ENCODE measurements around the gene TMLHE. TPM values are rescaled to one million over a fixed set of nuclear protein-coding genes. Genes with fewer than 3 reads are reported as not detected.

TMLHE gene, protein sequence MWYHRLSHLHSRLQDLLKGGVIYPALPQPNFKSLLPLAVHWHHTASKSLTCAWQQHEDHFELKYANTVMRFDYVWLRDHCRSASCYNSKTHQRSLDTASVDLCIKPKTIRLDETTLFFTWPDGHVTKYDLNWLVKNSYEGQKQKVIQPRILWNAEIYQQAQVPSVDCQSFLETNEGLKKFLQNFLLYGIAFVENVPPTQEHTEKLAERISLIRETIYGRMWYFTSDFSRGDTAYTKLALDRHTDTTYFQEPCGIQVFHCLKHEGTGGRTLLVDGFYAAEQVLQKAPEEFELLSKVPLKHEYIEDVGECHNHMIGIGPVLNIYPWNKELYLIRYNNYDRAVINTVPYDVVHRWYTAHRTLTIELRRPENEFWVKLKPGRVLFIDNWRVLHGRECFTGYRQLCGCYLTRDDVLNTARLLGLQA
- 12.2 TPM for total RNA-seq (2021; ENCODE audit: unreplicated experiment)
- polyA plus RNA-seq (2012): 8.9 and 9.6 TPM in 2 replicates
- Bru-seq, nascent RNA: percentile 62 among the genes with signal in this experiment
- BruChase-seq, experiment 1, labeled RNA remaining after a 6-hour chase: percentile 51 among the genes with signal in this experiment
- BruChase-seq, experiment 2, labeled RNA remaining after a 2-hour chase: percentile 62 among the genes with signal in this experiment
- long read RNA-seq, transcript TMLHE-201 (8 exons, 2,832 nt): major isoform, 11 of 27 reads
- long read RNA-seq, partial matches to known transcripts: 7 of 27 reads
- long read RNA-seq, other reads (novel, unspliced or antisense): 6 of 27 reads

DNA sequence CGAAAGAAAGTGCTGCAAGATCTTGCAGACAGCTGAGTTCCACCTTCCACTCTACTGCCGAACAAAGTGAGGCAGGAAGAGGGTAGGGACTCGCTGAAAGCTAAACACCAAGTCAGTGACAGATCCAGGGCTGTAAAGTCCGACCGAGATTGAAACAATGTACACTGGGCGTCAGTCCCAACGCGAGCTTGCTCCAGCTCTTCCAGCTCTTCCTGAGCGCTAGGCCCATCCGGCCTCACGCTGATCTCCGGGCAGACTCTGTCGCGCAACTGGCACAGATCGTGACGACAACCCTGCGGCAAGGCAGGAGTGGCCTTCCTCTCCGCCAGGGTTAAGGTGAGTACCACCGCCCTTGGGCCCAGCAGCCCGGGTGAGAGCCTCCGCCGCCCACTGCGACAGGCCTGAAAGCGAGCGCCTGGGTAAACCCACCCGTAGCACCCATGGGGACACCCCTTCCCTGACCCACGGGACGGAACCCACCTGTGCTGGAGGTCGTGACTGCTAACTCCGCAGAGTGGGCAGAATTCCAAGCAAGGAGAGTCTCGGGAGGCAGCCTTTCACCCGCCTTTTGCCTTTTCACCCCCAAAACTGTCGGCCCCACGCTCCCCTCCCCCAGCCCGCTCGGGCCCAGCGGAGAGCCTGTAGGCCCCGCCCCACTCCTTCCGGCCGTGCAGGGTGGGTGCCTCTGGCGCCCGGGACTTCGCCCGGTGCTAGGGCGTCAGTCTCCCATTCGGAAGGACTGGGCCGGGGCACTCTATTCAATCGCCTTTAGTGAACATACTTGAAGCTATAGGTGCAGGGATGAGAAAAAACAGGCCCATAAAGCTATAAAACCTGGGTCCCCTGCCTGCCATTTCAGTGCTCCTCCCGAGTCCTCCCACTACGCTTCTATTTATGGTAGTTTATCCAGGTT, at the start of gene TMLHE, which contains the start of gene SPRY3:
TMLHE (minus strand) TSS at position 641 of the 913 bp plus-strand sequence. CDS start 67,676 bp downstream, outside the sequence.
SPRY3 (plus strand) TSS at position 275 of the 913 bp plus-strand sequence.
- Histone ChIP-seq H2AFZ (ENCODE audit: low read depth, low read length, poor library complexity, severe bottlenecking) (peak within 1 kb of the TSS; percentile 67), H3K4me2 (ENCODE audit: low read length) (peak within 1 kb of the TSS; percentile 78), H3K4me3 (replicated peaks in 1 of 2; ENCODE audit: low read depth in 1 of 2, low read length in 2 of 2) (peak within 1 kb of the TSS; percentile 76 to 78), H3K9me3 (ENCODE audit: control insufficient read depth in 1 of 2, insufficient read depth in 1 of 2, low read depth in 1 of 2, low read length in 2 of 2) (no peaks in the 10 kb centered on the region), H3K79me2 (ENCODE audit: insufficient read depth, low read length) (peaks cover 22% of the 10 kb centered on the region), H3K9me2 (ENCODE audit: insufficient read depth) (no peaks in the 10 kb centered on the region), H3K36me3 (ENCODE audit: control insufficient read depth in 1 of 2, insufficient read depth in 2 of 2, low read length in 2 of 2) (no peaks in the 10 kb centered on the region), H3K27me3 (ENCODE audit: insufficient read depth, low read length) (no peaks in the 10 kb centered on the region), H3K27ac (ENCODE audit: low read depth, low read length) (peak within 1 kb of the TSS; percentile 80), H4K20me1 (ENCODE audit: insufficient read depth) (no peaks in the 10 kb centered on the region), H3K4me1 (ENCODE audit: control insufficient read depth in 1 of 2, insufficient read depth in 2 of 2, low read length in 2 of 2) (peaks cover 3 to 11% of the 10 kb centered on the region in 2 experiments; a peak in 1 of 4 replicates), H3K9ac (ENCODE audit: low read length) (peak within 1 kb of the TSS; percentile 79)
- DNase-seq (ENCODE audit: low read depth, low spot score): peak; percentile 19
- BruUV-seq (replicated peaks): TSS peak; percentile 59
- POLR2A ChIA-PET: interaction anchor here (0.5 kb wide), 1 partner anchor 20 kb away, joined by 3 read pairs; no protein-coding TSS in a partner anchor
- RAD21 ChIA-PET (ENCODE audit: low non-redundant PET in 1 of 2, low total read pairs in 2 of 2, uncharacterized antibody in 2 of 2, unreplicated experiment in 2 of 2): interaction anchor here in 1 of 2 experiments (0.7 kb wide), 1 partner anchor 178 kb away, joined by 4 read pairs; no protein-coding TSS in a partner anchor
- peak; percentile 98 for ATAC-seq
- CTCF ChIA-PET: no interaction called here
- TF ChIP-seq EZH2 (IDR thresholded peaks at IDR 0.05) (no peak), POLR2A (IDR thresholded peaks at IDR 0.05; ENCODE audit: borderline replicate concordance, extremely low read depth, insufficient read depth, insufficient read length) (peak; percentile 41), ZFX (IDR thresholded peaks at IDR 0.05) (peak; percentile 95), RAD21 (IDR thresholded peaks at IDR 0.05; ENCODE audit: low read depth) (no peak), FOSL1 (IDR thresholded peaks at IDR 0.05; ENCODE audit: low read depth) (no peak), YY1 (IDR thresholded peaks at IDR 0.05; ENCODE audit: extremely low read depth, insufficient replicate concordance, low read depth, low read length) (no peak), POLR2AphosphoS5 (IDR thresholded peaks at IDR 0.05; ENCODE audit: low read depth, low read length) (peak; percentile 63)
- intact Hi-C loops (cut with micrococcal nuclease): no loop called here
